HG02852 (cell line): ENCODE results near the gene HOXA6.
A peak's percentile ranks its signal among the peaks of the same experiment; 100 is the strongest.

Experiments
- ATAC-seq: cut with Tn5 transposase; IDR thresholded peaks from one replicate; pipeline ENCODE4 v1.9.1; 2021; ENCODE audit warnings: mild to moderate bottlenecking, moderate library complexity; ENCODE audit not compliant: unreplicated experiment

HOXA6 gene

GRCh38 chr7:27141137-27141922 lies 6.2 kb downstream of the HOXA6 start:
- ATAC-seq: no peak

- no peak for ATAC-seq
These were observed 7.3 kb downstream of the HOXA6 start for GRCh38 chr7:27140126-27140857.

GRCh38 chr7:27139334-27140125 lies 8.0 kb downstream of the HOXA6 start:
- ATAC-seq: no peak

- ATAC-seq: no peak
These were observed 8.6 kb downstream of the HOXA6 start for GRCh38 chr7:27138985-27139333.

GRCh38 chr7:27138472-27138871 lies 9.1 kb downstream of the HOXA6 start:
- ATAC-seq: no peak

- ATAC-seq: no peak
These were observed 9.8 kb downstream of the HOXA6 start for GRCh38 chr7:27137640-27138315.

- ATAC-seq: peak; percentile 51
These were observed 13.2 kb downstream of the HOXA6 start for GRCh38 chr7:27134392-27134791.

GRCh38 chr7:27133409-27134231 lies 14.0 kb downstream of the HOXA6 start:
- no peak for ATAC-seq

GRCh38 chr7:27132978-27133377 lies 14.6 kb downstream of the HOXA6 start:
- no peak for ATAC-seq

- no peak for ATAC-seq
These were observed 15.4 kb downstream of the HOXA6 start for GRCh38 chr7:27132214-27132613.

- ATAC-seq: no peak
These were observed 16.2 kb downstream of the HOXA6 start for GRCh38 chr7:27131390-27131819.

GRCh38 chr7:27130540-27131389 lies 16.8 kb downstream of the HOXA6 start, which contains the start of gene HOXA4:
HOXA4 (minus strand) TSS chr7:27130757; CDS start chr7:27130733, 24 bp downstream.
- ATAC-seq: no peak

GRCh38 chr7:27129729-27130539 lies 17.6 kb downstream of the HOXA6 start:
- no peak for ATAC-seq

- no peak for ATAC-seq
These were observed 18.5 kb downstream of the HOXA6 start for GRCh38 chr7:27128776-27129728.

GRCh38 chr7:27128034-27128433 lies 19.5 kb downstream of the HOXA6 start:
- ATAC-seq: no peak

GRCh38 chr7:27126596-27127327 lies 20.8 kb downstream of the HOXA6 start:
- ATAC-seq: no peak
